ENCODE results near the gene RBBP4. TPM values are rescaled to one million over a fixed set of nuclear protein-coding genes. Genes with fewer than 3 reads are reported as not detected.
"Not testable (repeated sequence)": the region's sequence is repeated elsewhere in the genome, so short reads cannot be mapped to it uniquely, and the experiment has no call there.

Gene RBBP4
- total RNA-seq, 4 donors from 2014 or later: 79.7 to 135 (median 109) TPM

DNA sequence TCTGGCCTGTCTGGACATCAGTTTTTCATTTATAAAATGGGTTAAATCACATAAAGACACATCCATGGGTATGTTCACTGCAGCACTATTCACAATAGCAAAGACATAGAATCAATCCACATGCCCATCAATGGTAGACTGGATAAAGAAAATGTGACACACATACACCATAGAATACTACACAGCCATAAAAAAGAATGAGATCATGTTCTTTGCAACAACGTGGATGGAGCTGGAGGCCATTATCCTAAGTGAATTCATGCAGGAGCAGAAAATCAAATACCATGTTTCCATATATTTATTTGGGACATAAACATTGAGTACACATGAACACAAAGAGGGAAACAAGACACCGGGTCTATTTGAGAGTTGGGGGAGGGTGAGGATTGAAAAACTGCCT is 28.8 kb upstream of the RBBP4 start:
- Histone ChIP-seq H3K9me3 (no peaks in the 10 kb centered on the region), H3K4me1 (no peaks in the 10 kb centered on the region), H3K27ac (no peak overlapping the region), H3K36me3 (peaks cover 0 to 26% (median 0%) of the 10 kb centered on the region in 3 donors), H3K27me3 (no peaks in the 10 kb centered on the region), H3K4me3 (no peak overlapping the region)
- DNase-seq (ENCODE audit: low spot score in 2 of 2): no peak
- WGBS, 2 donors: 92 to 96% methylated on average over 2 of the region's 2 CpGs
- no peak for TF ChIP-seq EP300 (IDR thresholded peaks at IDR 0.05)
- TF ChIP-seq, protein P1, sequence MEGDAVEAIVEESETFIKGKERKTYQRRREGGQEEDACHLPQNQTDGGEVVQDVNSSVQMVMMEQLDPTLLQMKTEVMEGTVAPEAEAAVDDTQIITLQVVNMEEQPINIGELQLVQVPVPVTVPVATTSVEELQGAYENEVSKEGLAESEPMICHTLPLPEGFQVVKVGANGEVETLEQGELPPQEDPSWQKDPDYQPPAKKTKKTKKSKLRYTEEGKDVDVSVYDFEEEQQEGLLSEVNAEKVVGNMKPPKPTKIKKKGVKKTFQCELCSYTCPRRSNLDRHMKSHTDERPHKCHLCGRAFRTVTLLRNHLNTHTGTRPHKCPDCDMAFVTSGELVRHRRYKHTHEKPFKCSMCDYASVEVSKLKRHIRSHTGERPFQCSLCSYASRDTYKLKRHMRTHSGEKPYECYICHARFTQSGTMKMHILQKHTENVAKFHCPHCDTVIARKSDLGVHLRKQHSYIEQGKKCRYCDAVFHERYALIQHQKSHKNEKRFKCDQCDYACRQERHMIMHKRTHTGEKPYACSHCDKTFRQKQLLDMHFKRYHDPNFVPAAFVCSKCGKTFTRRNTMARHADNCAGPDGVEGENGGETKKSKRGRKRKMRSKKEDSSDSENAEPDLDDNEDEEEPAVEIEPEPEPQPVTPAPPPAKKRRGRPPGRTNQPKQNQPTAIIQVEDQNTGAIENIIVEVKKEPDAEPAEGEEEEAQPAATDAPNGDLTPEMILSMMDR (IDR thresholded peaks at IDR 0.05): no peak
- no peak for TF ChIP-seq POLR2A (IDR thresholded peaks at IDR 0.05)

DNA sequence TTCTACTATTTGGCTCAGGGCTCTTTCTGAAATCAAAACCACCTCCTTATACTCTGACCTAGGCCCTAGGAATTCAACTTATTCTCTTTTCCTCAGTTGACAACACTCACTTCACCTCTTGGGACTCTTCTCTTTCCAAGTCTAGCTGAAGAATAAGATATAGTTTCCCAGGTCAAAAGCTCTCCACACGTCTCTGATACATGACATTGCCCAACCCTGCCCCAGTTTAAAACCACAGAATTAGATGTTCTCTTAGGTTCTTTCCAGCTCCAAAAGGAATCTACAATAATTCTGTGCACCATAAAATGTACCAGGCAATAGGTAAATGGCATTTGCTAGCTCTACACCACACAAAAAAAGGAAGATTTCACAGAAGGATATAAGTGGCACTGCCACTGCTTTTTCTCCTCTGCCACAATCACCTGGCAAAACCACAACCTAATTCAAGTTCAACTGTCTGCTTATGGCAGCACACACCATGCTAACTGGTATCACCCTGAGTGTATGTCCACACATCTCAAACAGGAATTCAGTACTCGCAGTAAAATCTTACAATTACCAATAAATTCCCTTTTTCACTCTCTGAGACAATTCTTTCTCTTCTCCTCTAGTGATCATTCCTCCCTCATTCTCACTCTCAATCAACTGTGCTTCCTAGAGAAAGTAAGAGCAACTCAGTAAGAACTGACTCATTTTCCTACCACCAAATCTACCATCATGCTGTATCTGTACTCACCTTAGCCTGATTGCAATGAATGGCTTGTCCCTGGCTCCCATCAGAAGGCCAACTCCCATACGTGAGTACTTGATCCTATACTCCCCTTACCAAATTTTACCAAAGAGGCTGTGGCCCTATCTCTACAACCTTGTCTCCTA is 28.0 kb upstream of the RBBP4 start:
- Histone ChIP-seq H3K27ac (no peak overlapping the region), H3K27me3 (no peaks in the 10 kb centered on the region), H3K4me3 (no peak overlapping the region), H3K4me1 (no peaks in the 10 kb centered on the region), H3K9me3 (no peaks in the 10 kb centered on the region), H3K36me3 (peaks cover 0 to 34% (median 0%) of the 10 kb centered on the region in 3 donors)
- no peak for DNase-seq (ENCODE audit: low spot score in 2 of 2)
- no peak for TF ChIP-seq POLR2A (IDR thresholded peaks at IDR 0.05)
- no peak for TF ChIP-seq EP300 (IDR thresholded peaks at IDR 0.05)
- TF ChIP-seq, protein P1 (IDR thresholded peaks at IDR 0.05): no peak
- WGBS, 2 donors: 71% methylated on average over 3 of the region's 3 CpGs

DNA sequence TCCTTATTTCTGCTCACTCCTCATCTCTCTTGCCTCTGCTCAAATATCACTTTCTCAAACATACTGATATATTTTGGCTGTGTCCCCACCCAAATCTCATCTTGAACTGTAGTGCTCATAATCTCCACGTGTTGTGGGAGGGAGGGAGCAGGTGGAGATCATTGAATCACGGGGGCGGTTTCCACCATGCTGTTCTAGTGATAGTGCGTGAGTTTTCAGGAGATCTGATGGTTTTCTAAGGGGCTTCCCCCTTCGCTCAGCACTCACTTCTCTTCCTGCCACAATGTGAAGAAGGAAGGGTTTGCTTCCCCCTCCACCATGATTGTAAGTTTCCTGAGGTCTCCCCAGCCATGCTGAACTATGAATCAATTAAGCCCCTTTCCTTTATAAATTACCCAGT is 27.2 kb upstream of the RBBP4 start:
- peaks cover 0 to 39% (median 0%) of the 10 kb centered on the region in 3 donors for H3K36me3 ChIP-seq
- 77 to 78% methylated on average over 5 of the region's 5 CpGs for WGBS, 2 donors
- TF ChIP-seq EP300 (IDR thresholded peaks at IDR 0.05) (no peak), POLR2A (IDR thresholded peaks at IDR 0.05) (no peak)

DNA sequence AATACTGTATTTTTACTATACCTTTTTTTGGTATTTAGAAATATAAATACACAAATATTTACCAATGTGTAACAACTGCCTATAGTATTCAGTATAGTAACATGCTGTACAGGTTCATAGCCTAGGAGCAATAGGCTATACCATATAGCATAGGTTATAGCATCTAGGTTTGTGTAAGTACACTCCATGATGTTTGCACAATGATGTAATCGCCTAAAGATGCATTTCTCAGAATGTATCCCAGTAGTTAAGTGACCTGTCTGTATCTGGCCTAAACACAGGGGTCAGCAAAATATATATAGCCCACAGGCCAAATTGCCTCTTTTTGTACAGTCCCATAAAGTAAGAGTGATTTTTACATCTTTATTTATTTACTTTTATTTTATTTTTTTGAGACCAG is 24.8 kb upstream of the RBBP4 start:
- Histone ChIP-seq H3K4me3 (no peak overlapping the region), H3K27me3 (no peaks in the 10 kb centered on the region), H3K4me1 (no peaks in the 10 kb centered on the region), H3K9me3 (no peaks in the 10 kb centered on the region), H3K36me3 (peaks cover 0 to 49% (median 0%) of the 10 kb centered on the region in 3 donors), H3K27ac (no peak overlapping the region)
- DNase-seq (ENCODE audit: low spot score in 2 of 2): no peak
- TF ChIP-seq, protein P1 (IDR thresholded peaks at IDR 0.05): no peak
- TF ChIP-seq EP300 (IDR thresholded peaks at IDR 0.05): no peak
- no peak for TF ChIP-seq POLR2A (IDR thresholded peaks at IDR 0.05)
- WGBS, 2 donors: 91 to 96% methylated on average over 1 of the region's 1 CpG

More for the DNA sequence above, 27.2 kb upstream of the RBBP4 start:
- Histone ChIP-seq H3K4me1 (no peaks in the 10 kb centered on the region), H3K9me3 (no peaks in the 10 kb centered on the region), H3K27ac (no peak overlapping the region), H3K4me3 (no peak overlapping the region), H3K27me3 (no peaks in the 10 kb centered on the region)
- no peak for DNase-seq (ENCODE audit: low spot score in 2 of 2)

DNA sequence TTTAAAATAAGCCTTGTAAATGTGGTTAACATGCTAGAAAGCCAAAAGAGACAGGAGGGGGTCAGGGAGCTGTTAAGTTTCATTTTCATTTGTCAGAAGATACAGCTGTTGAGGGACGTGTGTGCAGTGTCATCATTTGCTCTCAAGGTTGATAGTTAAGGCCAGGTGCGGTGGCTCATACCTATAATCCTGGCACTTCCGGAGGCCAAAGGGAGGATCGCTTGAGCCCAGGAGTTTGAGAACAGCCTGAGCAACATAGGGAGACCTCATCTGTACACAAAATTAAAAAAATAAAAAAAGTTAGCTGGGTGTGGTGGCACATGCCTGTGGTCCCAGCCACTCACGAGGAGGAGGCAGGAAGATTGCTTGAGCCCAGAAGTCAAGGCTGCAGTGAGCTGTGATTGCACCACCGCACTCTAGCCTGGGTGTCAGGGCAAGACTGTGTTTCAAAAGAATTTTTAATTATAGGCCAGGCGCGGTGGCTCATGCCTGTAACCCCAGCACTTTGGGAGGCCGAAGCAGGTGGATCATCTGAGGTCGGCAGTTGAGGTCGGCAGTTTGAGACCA is 23.3 kb upstream of the RBBP4 start:
- TF ChIP-seq, protein P1 (IDR thresholded peaks at IDR 0.05): no peak
- TF ChIP-seq EP300 (IDR thresholded peaks at IDR 0.05) (no peak), POLR2A (IDR thresholded peaks at IDR 0.05) (no peak)
- Histone ChIP-seq H3K27me3 (no peaks in the 10 kb centered on the region), H3K9me3 (no peaks in the 10 kb centered on the region), H3K36me3 (peaks cover 0 to 56% (median 0%) of the 10 kb centered on the region in 3 donors), H3K27ac (no peak overlapping the region), H3K4me1 (no peaks in the 10 kb centered on the region), H3K4me3 (no peak overlapping the region)
- DNase-seq (ENCODE audit: low spot score in 2 of 2): no peak
- 87 to 93% methylated on average over 11 of the region's 11 CpGs for WGBS, 2 donors

DNA sequence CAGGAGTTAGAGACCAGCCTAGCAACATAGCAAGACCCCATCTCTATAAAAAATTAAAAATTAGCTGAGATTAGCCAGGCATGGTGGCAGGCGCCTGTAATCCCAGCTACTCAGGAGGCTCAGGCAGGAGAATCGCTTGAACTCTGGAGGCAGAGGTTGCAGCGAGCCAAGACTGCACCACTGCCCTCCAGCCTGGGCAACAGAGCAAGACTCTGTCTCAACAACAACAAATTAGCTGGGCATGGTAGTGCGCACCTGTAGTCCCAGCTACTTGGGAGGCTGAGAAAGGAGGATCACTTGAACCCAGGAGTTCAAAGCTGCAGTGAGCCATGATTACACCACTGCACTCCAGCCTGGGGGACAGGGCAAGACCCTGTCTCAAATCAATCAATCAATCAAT is 20.8 kb upstream of the RBBP4 start:
- not testable (repeated sequence) for H3K4me1 ChIP-seq; DNase-seq (ENCODE audit: low spot score in 2 of 2); H3K9me3 ChIP-seq; H3K27me3 ChIP-seq; H3K4me3 ChIP-seq; H3K27ac ChIP-seq
- peaks cover 0 to 60% (median 0%) of the 10 kb centered on the region in 3 donors for H3K36me3 ChIP-seq
- 93 to 100% methylated on average over 4 of the region's 4 CpGs for WGBS, 2 donors
